ENCODE results near the gene BTD.
A peak's percentile ranks its signal among the peaks of the same experiment; 100 is the strongest.

The BTD gene

GRCh38 chr3:15630646-15631350, 29.3 kb downstream of the BTD start:
- peak; percentile 62 for DNase-seq (ENCODE audit: low read depth)
- no peak for TF ChIP-seq CTCF (conservative IDR thresholded peaks at IDR 0.05; ENCODE audit: low read depth, low read length)
- peak overlapping the region; percentile 39 for H3K4me3 ChIP-seq (ENCODE audit: low read depth, low read length)

- no peak for TF ChIP-seq CTCF (conservative IDR thresholded peaks at IDR 0.05; ENCODE audit: low read depth, low read length)
- DNase-seq (ENCODE audit: low read depth), result no peak
- no peak overlapping the region for H3K4me3 ChIP-seq (ENCODE audit: low read depth, low read length)
These were observed 30.1 kb downstream of the BTD start for GRCh38 chr3:15631426-15632211.

DNA sequence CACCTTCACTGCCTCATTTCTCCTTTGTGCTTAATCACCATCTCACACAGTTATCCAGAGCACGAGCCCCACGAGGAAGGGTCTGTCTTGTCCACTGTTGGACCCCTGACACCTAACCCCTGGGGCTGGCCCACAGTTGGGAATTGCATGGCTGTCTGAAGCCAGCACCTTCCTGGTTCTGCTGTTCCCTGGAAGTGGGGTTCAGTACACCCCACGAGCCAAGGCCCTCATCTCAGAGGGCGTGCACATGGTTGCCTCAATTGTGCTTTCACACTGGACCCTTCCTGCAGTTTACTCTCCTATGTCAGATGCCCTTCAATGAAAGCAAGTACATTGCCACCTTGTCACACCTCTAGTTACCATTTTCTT, 30.7 kb downstream of the BTD start:
- H3K4me3 ChIP-seq (ENCODE audit: low read depth, low read length), result no peak overlapping the region
- DNase-seq (ENCODE audit: low read depth), result no peak
- no peak for TF ChIP-seq CTCF (conservative IDR thresholded peaks at IDR 0.05; ENCODE audit: low read depth, low read length)

DNA sequence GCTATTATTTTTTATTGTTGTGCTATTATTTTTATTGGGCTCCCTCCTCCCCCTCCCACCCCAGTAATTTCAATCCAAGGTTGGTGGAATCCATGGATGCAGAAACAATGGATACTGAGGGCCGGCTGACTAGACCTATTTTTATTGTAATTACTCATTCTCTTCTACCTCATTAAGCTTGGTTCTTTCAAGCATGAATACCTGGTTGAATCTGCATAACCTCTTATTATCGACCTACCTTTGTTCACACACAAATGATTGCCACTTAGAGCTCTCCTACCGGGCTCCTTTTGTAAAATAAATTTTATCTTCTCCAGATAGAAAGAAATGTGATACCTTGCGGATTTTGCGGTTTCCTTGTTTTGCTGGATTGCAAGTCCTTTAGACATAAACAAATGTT, 31.6 kb downstream of the BTD start:
- no peak for DNase-seq (ENCODE audit: low read depth)
- no peak for TF ChIP-seq CTCF (conservative IDR thresholded peaks at IDR 0.05; ENCODE audit: low read depth, low read length)
- H3K4me3 ChIP-seq (ENCODE audit: low read depth, low read length), result no peak overlapping the region

DNA sequence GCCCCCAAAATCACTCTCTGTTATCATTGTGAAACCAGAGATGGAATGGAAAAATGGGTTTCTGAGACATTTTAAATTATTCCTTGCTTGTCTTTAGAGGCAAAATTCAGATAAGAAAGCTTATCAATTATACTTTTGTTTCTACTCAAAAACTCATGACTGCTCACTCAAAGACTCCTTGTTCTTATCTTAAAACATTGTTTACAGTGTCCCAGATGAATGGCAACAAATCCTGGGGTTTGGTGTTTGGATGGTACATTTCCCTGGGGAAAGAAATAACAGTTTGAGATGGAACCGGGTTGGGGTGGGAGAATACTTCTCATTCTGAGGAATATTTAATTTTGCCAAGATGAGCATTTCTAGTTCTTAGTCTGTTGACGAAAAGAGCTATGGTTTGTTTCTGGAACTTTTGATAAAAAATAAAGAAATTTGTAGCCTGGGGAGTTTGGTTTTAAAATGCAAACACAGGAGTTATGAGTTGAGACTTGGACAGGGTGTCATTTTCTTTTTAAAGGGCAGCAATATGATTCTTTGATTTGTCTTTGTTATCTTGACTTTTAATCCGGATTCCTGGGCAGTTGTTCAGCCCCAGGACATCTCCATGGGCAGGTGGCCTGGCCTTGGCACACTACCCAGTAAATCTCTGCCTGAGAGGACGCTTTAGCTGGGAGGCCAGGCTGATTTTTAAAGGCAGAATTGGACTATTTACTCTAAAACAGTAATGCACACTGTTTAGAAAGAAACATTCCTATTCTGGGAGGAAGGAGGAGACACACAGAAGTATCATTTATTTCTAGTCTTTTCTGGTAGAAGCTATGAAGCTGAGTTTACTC, 32.4 kb downstream of the BTD start:
- H3K4me3 ChIP-seq (ENCODE audit: low read depth, low read length), result no peak overlapping the region
- TF ChIP-seq CTCF (conservative IDR thresholded peaks at IDR 0.05; ENCODE audit: low read depth, low read length), result no peak
- no peak for DNase-seq (ENCODE audit: low read depth)

GRCh38 chr3:15634671-15635070, 33.1 kb downstream of the BTD start:
- DNase-seq (ENCODE audit: low read depth), result no peak
- H3K4me3 ChIP-seq (ENCODE audit: low read depth, low read length), result no peak overlapping the region
- TF ChIP-seq CTCF (conservative IDR thresholded peaks at IDR 0.05; ENCODE audit: low read depth, low read length), result no peak

Data from choroid plexus epithelial cell (primary cell).